ENCODE results near the gene LAMC1.

Gene LAMC1

GRCh38 chr1:183114441-183114840 is 91.2 kb downstream of the LAMC1 start:
- H3K4me1 Mint-ChIP-seq, result no peaks in the 10 kb centered on the region
- H3K27ac Mint-ChIP-seq (ENCODE audit: low read depth), result no peak overlapping the region
- ATAC-seq (replicated peaks; ENCODE audit: extremely low read depth, poor library complexity, severe bottlenecking) (no peak), DNase-seq (ENCODE audit: low spot score in 2 of 2) (no peak)
- H3K27me3 Mint-ChIP-seq, result no peaks in the 10 kb centered on the region
- peaks cover 3% of the 10 kb centered on the region for H3K36me3 Mint-ChIP-seq (ENCODE audit: insufficient read depth)
- no peak overlapping the region for H3K4me3 Mint-ChIP-seq
- no peaks in the 10 kb centered on the region for H3K9me3 Mint-ChIP-seq

- Mint-ChIP-seq H3K27ac (ENCODE audit: low read depth) (no peak overlapping the region), H3K4me3 (no peak overlapping the region), H3K27me3 (no peaks in the 10 kb centered on the region), H3K9me3 (no peaks in the 10 kb centered on the region), H3K36me3 (ENCODE audit: insufficient read depth) (peaks cover 3% of the 10 kb centered on the region), H3K4me1 (no peaks in the 10 kb centered on the region)
- ATAC-seq (replicated peaks; ENCODE audit: extremely low read depth, poor library complexity, severe bottlenecking), result no peak
- no peak for DNase-seq (ENCODE audit: low spot score in 2 of 2)
Observed at GRCh38 chr1:183116416-183116815, 93.2 kb downstream of the LAMC1 start.

- Mint-ChIP-seq H3K36me3 (ENCODE audit: insufficient read depth) (peaks cover 3% of the 10 kb centered on the region), H3K27me3 (peaks cover 18% of the 10 kb centered on the region), H3K4me3 (no peak overlapping the region), H3K4me1 (no peaks in the 10 kb centered on the region), H3K9me3 (no peaks in the 10 kb centered on the region), H3K27ac (ENCODE audit: low read depth) (no peak overlapping the region)
- DNase-seq (ENCODE audit: low spot score in 2 of 2) (no peak), ATAC-seq (replicated peaks; ENCODE audit: extremely low read depth, poor library complexity, severe bottlenecking) (no peak)
Observed at GRCh38 chr1:183121609-183122008, 98.4 kb downstream of the LAMC1 start.

- no peak for ATAC-seq (replicated peaks; ENCODE audit: extremely low read depth, poor library complexity, severe bottlenecking)
- H3K36me3 Mint-ChIP-seq (ENCODE audit: insufficient read depth), result no peaks in the 10 kb centered on the region
- H3K27ac Mint-ChIP-seq (ENCODE audit: low read depth), result no peak overlapping the region
Observed at GRCh38 chr1:183124259-183124658, 101.0 kb downstream of the LAMC1 start.

GRCh38 chr1:183125279-183125999 is 102.2 kb downstream of the LAMC1 start:
- Mint-ChIP-seq H3K27ac (ENCODE audit: low read depth) (no peak overlapping the region), H3K36me3 (ENCODE audit: insufficient read depth) (no peaks in the 10 kb centered on the region), H3K4me3 (no peak overlapping the region), H3K4me1 (no peaks in the 10 kb centered on the region), H3K27me3 (peaks cover 31% of the 10 kb centered on the region), H3K9me3 (no peaks in the 10 kb centered on the region)
- ATAC-seq (replicated peaks; ENCODE audit: extremely low read depth, poor library complexity, severe bottlenecking), result no peak
- DNase-seq (ENCODE audit: low spot score in 2 of 2), result no peak

More at GRCh38 chr1:183124259-183124658, 101.0 kb downstream of the LAMC1 start:
- no peaks in the 10 kb centered on the region for H3K4me1 Mint-ChIP-seq
- H3K4me3 Mint-ChIP-seq, result no peak overlapping the region
- H3K27me3 Mint-ChIP-seq, result peaks cover 31% of the 10 kb centered on the region
- no peaks in the 10 kb centered on the region for H3K9me3 Mint-ChIP-seq
- no peak for DNase-seq (ENCODE audit: low spot score in 2 of 2)

GRCh38 chr1:183126000-183126366 is 102.8 kb downstream of the LAMC1 start:
- DNase-seq (ENCODE audit: low spot score in 2 of 2) (no peak), ATAC-seq (replicated peaks; ENCODE audit: extremely low read depth, poor library complexity, severe bottlenecking) (no peak)
- Mint-ChIP-seq H3K27me3 (peaks cover 31% of the 10 kb centered on the region), H3K9me3 (no peaks in the 10 kb centered on the region), H3K4me3 (no peak overlapping the region), H3K4me1 (no peaks in the 10 kb centered on the region), H3K36me3 (ENCODE audit: insufficient read depth) (no peaks in the 10 kb centered on the region), H3K27ac (ENCODE audit: low read depth) (no peak overlapping the region)

- Mint-ChIP-seq H3K4me3 (no peak overlapping the region), H3K4me1 (no peaks in the 10 kb centered on the region), H3K9me3 (no peaks in the 10 kb centered on the region), H3K27ac (ENCODE audit: low read depth) (no peak overlapping the region), H3K36me3 (ENCODE audit: insufficient read depth) (no peaks in the 10 kb centered on the region), H3K27me3 (peaks cover 31% of the 10 kb centered on the region)
- DNase-seq (ENCODE audit: low spot score in 2 of 2) (no peak), ATAC-seq (replicated peaks; ENCODE audit: extremely low read depth, poor library complexity, severe bottlenecking) (no peak)
Observed at GRCh38 chr1:183126528-183126927, 103.3 kb downstream of the LAMC1 start.

- ATAC-seq (replicated peaks; ENCODE audit: extremely low read depth, poor library complexity, severe bottlenecking), result no peak
- no peak overlapping the region for H3K27ac Mint-ChIP-seq (ENCODE audit: low read depth)
- H3K27me3 Mint-ChIP-seq, result peaks cover 13% of the 10 kb centered on the region
- no peak for DNase-seq (ENCODE audit: low spot score in 2 of 2)
- no peak overlapping the region for H3K4me3 Mint-ChIP-seq
- no peaks in the 10 kb centered on the region for H3K4me1 Mint-ChIP-seq
- no peaks in the 10 kb centered on the region for H3K9me3 Mint-ChIP-seq
- no peaks in the 10 kb centered on the region for H3K36me3 Mint-ChIP-seq (ENCODE audit: insufficient read depth)
Observed at GRCh38 chr1:183129921-183130690, 106.9 kb downstream of the LAMC1 start.

- H3K36me3 Mint-ChIP-seq (ENCODE audit: insufficient read depth), result no peaks in the 10 kb centered on the region
Observed at GRCh38 chr1:183131166-183131565, 107.9 kb downstream of the LAMC1 start.

GRCh38 chr1:183135336-183135735 is 112.1 kb downstream of the LAMC1 start:
- DNase-seq (ENCODE audit: low spot score in 2 of 2) (no peak), ATAC-seq (replicated peaks; ENCODE audit: extremely low read depth, poor library complexity, severe bottlenecking) (no peak)
- no peaks in the 10 kb centered on the region for H3K4me1 Mint-ChIP-seq
- H3K27ac Mint-ChIP-seq (ENCODE audit: low read depth), result no peak overlapping the region
- H3K4me3 Mint-ChIP-seq, result no peak overlapping the region
- peaks cover 2% of the 10 kb centered on the region for H3K36me3 Mint-ChIP-seq (ENCODE audit: insufficient read depth)
- no peaks in the 10 kb centered on the region for H3K9me3 Mint-ChIP-seq
- peaks cover 9% of the 10 kb centered on the region for H3K27me3 Mint-ChIP-seq

More at GRCh38 chr1:183131166-183131565, 107.9 kb downstream of the LAMC1 start:
- no peak overlapping the region for H3K4me3 Mint-ChIP-seq
- H3K27me3 Mint-ChIP-seq, result peaks cover 13% of the 10 kb centered on the region
- no peaks in the 10 kb centered on the region for H3K9me3 Mint-ChIP-seq
- ATAC-seq (replicated peaks; ENCODE audit: extremely low read depth, poor library complexity, severe bottlenecking) (no peak), DNase-seq (ENCODE audit: low spot score in 2 of 2) (no peak)
- H3K27ac Mint-ChIP-seq (ENCODE audit: low read depth), result no peak overlapping the region
- no peaks in the 10 kb centered on the region for H3K4me1 Mint-ChIP-seq

- Mint-ChIP-seq H3K9me3 (no peaks in the 10 kb centered on the region), H3K36me3 (ENCODE audit: insufficient read depth) (peaks cover 2% of the 10 kb centered on the region), H3K4me1 (no peaks in the 10 kb centered on the region), H3K4me3 (no peak overlapping the region), H3K27me3 (peaks cover 21% of the 10 kb centered on the region), H3K27ac (ENCODE audit: low read depth) (no peak overlapping the region)
- DNase-seq (ENCODE audit: low spot score in 2 of 2) (no peak), ATAC-seq (replicated peaks; ENCODE audit: extremely low read depth, poor library complexity, severe bottlenecking) (no peak)
Observed at GRCh38 chr1:183137782-183138181, 114.6 kb downstream of the LAMC1 start.

- Mint-ChIP-seq H3K9me3 (no peaks in the 10 kb centered on the region), H3K4me3 (no peak overlapping the region), H3K27ac (ENCODE audit: low read depth) (no peak overlapping the region), H3K4me1 (no peaks in the 10 kb centered on the region), H3K36me3 (ENCODE audit: insufficient read depth) (peaks cover 2% of the 10 kb centered on the region), H3K27me3 (peaks cover 21% of the 10 kb centered on the region)
- no peak for DNase-seq (ENCODE audit: low spot score in 2 of 2)
- ATAC-seq (replicated peaks; ENCODE audit: extremely low read depth, poor library complexity, severe bottlenecking), result no peak
Observed at GRCh38 chr1:183138301-183138700, 115.1 kb downstream of the LAMC1 start.

Measured in central memory CD8-positive, alpha-beta T cell (primary cell).